Measurements from ENCODE around the gene HOXA11.

- TF ChIP-seq EZH2 (IDR thresholded peaks at IDR 0.05; ENCODE audit: borderline replicate concordance, low read depth, low read length, severe bottlenecking) (no peak), CTCF (IDR thresholded peaks at IDR 0.05; ENCODE audit: borderline replicate concordance, extremely low read depth, low read length, poor library complexity, severe bottlenecking) (no peak)
Measured at GRCh38 chr7:27142580-27143022, 42.4 kb downstream of the HOXA11 start.

All from DND-41 (cell line).